ENCODE data around the gene ASRGL1.

ASRGL1 gene

DNA sequence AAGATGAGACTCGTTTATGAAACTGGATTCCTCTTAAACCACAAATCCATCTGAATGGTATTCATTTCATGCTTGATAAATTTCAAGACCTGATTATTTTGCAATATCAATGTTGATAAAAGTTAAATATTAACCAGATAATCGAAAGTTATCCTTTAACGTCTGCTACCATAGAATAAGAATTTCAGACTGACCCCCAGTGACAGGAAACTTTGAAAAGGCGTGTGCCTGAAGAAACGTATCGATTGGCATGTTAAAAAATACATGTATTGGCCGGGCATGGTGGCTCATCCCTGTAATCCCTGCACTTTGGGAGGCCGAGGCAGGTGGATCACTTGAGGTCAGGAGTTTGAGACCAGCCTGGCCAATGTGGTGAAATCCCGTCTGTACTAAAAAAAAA lies 95.4 kb downstream of the ASRGL1 start:
- DNase-seq (ENCODE audit: extremely low spot score) = no peak
- ChIA-PET POLR2A (no interaction called here), CTCF (interaction anchor here (1.8 kb wide), 1 partner anchor 8 kb away, joined by 9 read pairs; no protein-coding TSS in a partner anchor)
- TF ChIP-seq LEF1 (IDR thresholded peaks at IDR 0.05; ENCODE audit: borderline replicate concordance) = no peak
- no peak for TF ChIP-seq FOXK2 (IDR thresholded peaks at IDR 0.05)
- TF ChIP-seq FOXM1 (IDR thresholded peaks at IDR 0.05; ENCODE audit: borderline replicate concordance) = no peak
- no peak for TF ChIP-seq SP1 (IDR thresholded peaks at IDR 0.05)
- no peak for TF ChIP-seq ELF4 (IDR thresholded peaks at IDR 0.05)
- no peak for TF ChIP-seq NFRKB (IDR thresholded peaks at IDR 0.05)
- no peak for TF ChIP-seq ZNF384 (IDR thresholded peaks at IDR 0.05)
- no peak for TF ChIP-seq CTBP1 (IDR thresholded peaks at IDR 0.05; ENCODE audit: borderline replicate concordance)
- TF ChIP-seq L3MBTL2 (conservative IDR thresholded peaks at IDR 0.05) = no peak
- TF ChIP-seq HDGF (IDR thresholded peaks at IDR 0.05; ENCODE audit: borderline replicate concordance) = no peak
- TF ChIP-seq FOXA1 (IDR thresholded peaks at IDR 0.05) = no peak
- no peak for TF ChIP-seq ARNT (IDR thresholded peaks at IDR 0.05)
- TF ChIP-seq TARDBP (IDR thresholded peaks at IDR 0.05) = no peak
- no peak for TF ChIP-seq BHLHE40 (IDR thresholded peaks at IDR 0.05; ENCODE audit: borderline replicate concordance)
- TF ChIP-seq, protein P1, sequence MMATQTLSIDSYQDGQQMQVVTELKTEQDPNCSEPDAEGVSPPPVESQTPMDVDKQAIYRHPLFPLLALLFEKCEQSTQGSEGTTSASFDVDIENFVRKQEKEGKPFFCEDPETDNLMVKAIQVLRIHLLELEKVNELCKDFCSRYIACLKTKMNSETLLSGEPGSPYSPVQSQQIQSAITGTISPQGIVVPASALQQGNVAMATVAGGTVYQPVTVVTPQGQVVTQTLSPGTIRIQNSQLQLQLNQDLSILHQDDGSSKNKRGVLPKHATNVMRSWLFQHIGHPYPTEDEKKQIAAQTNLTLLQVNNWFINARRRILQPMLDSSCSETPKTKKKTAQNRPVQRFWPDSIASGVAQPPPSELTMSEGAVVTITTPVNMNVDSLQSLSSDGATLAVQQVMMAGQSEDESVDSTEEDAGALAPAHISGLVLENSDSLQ (IDR thresholded peaks at IDR 0.05) = no peak
- TF ChIP-seq SUZ12 (IDR thresholded peaks at IDR 0.05) = no peak

DNA sequence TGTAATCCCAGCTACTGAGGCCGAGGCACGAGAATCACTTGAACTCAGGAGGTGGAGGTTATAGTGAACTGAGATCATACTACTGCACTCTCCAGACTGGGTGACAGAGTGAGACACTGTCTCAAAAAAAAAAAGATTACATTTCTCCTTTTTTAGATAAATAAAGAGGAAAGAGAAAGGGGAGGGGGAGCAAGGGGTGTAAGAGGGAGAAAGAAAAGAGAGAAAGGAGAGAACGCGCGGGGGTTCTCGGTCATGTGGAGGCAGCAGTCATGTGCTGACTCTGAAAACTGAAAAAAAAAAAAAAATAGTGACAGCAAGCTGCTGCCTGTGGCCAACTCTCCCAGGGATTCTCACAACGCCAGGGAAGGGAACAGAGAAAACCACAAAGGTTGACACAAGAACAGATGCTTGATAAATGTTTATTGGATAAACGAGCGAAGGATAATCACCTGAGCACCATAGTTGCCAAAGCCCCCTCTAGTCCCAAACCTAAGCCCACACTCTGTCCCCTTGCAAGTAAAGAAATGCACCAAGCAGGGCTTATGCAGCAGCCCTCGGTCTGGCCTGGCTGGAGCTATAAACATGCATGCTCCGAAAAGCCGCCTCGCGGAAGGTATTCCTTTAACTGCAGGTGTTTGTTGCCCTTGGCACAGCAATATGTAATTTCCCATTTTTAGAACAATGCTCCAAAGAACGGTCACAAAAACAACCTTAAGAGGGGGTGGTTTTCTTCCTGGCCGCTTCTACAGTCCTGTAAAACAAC lies 96.1 kb downstream of the ASRGL1 start:
- DNase-seq (ENCODE audit: extremely low spot score) = no peak
- TF ChIP-seq ZNF384 (IDR thresholded peaks at IDR 0.05) (peak; percentile 63; the same call in 1 of the 2 replicates), SP1 (IDR thresholded peaks at IDR 0.05) (no peak)
- POLR2A ChIA-PET = no interaction called here
- CTCF ChIA-PET = interaction anchor here (1.8 kb wide), 1 partner anchor 9 kb away, joined by 9 read pairs; no protein-coding TSS in a partner anchor

DNA sequence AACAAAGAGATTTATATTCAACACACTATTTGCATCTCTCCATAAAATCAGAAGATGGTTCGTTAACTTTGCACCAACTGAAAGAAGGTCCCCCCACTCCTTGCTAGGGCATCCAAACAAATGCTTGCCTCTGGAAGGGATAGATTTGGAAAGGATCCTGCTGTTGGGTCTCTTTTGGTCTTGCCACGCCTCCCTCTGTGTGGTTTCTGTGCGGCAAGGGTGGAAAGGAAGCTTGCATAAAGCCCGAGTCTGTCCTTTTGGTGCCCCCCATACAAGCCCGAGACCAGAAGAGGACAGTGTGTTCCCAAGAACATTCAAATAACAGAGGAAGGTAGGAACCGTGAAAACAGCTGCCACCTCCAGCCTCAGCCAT lies 96.6 kb downstream of the ASRGL1 start:
- CTCF ChIA-PET = interaction anchor here (1.8 kb wide), 1 partner anchor 10 kb away, joined by 9 read pairs; no protein-coding TSS in a partner anchor
- no peak for TF ChIP-seq LEF1 (IDR thresholded peaks at IDR 0.05; ENCODE audit: borderline replicate concordance)
- TF ChIP-seq L3MBTL2 (conservative IDR thresholded peaks at IDR 0.05) = no peak
- no peak for TF ChIP-seq ARNT (IDR thresholded peaks at IDR 0.05)
- no peak for TF ChIP-seq ELF4 (IDR thresholded peaks at IDR 0.05)
- TF ChIP-seq HDGF (IDR thresholded peaks at IDR 0.05; ENCODE audit: borderline replicate concordance) = no peak
- no peak for TF ChIP-seq FOXK2 (IDR thresholded peaks at IDR 0.05)
- TF ChIP-seq FOXA1 (IDR thresholded peaks at IDR 0.05) = no peak
- POLR2A ChIA-PET = no interaction called here
- no peak for DNase-seq (ENCODE audit: extremely low spot score)

DNA sequence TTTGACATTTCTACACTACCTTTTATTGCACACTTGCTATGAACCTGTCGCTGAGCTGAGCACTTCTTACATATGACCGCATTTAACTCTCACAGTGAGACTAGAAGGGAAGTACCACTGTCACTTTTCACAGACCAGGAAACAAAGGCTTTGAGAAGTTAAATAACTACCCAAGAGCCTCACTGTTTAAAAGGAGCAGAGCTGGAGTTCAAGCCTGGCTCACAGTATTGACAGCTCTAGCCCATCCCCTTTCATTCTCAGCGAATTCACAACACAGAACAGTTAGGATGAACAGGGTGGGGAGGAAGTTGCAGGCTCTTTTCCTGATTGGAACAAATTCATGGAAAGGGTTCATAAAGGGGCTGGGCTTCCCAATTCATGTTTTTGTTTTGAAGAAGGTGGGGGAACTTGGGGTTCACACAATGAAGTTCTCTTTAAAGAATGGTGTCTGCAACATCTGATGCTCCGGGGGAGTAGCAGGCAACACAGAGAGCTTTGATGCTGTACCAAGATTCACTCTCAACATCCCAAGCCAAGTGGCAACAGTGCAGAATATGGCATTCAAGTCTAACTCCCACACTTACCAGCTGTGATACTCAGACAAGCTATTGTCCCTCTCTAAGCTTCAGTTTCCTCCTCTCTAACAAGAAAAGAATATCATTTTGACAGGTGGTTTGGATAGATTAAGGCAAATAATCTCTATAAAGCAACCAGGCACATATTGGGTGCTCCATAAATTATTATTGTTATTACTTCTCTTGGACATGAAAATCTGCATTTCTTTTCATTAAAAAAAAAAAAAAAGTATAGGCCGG lies 98.8 kb downstream of the ASRGL1 start:
- DNase-seq (ENCODE audit: extremely low spot score) = no peak
- POLR2A ChIA-PET = no interaction called here

DNA sequence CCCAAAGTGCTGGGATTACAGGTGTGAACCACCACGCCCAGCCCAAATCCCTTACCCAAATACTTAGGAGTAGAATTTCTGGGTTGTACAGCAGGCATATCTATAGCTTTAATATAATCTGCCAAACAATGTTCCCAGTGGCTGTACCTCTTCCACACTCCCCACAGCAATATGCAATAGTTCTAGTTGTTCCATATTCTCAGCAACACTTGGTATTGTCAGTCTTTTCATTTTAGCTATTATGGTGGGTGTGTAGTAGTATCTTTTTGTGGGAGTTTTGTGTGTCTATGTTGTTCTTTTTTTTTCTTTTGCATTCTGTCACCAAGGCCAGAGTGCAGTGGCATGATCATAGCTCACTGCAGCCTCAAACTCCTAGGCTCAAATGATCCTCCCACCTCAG lies 100.4 kb downstream of the ASRGL1 start:
- TF ChIP-seq CTBP1 (IDR thresholded peaks at IDR 0.05; ENCODE audit: borderline replicate concordance) (no peak), SP1 (IDR thresholded peaks at IDR 0.05) (no peak), L3MBTL2 (conservative IDR thresholded peaks at IDR 0.05) (no peak), LEF1 (IDR thresholded peaks at IDR 0.05; ENCODE audit: borderline replicate concordance) (no peak), HDGF (IDR thresholded peaks at IDR 0.05; ENCODE audit: borderline replicate concordance) (no peak), FOXM1 (IDR thresholded peaks at IDR 0.05; ENCODE audit: borderline replicate concordance) (no peak), FOXA1 (IDR thresholded peaks at IDR 0.05) (no peak), TARDBP (IDR thresholded peaks at IDR 0.05) (no peak), NFRKB (IDR thresholded peaks at IDR 0.05) (no peak), SUZ12 (IDR thresholded peaks at IDR 0.05) (no peak), FOXK2 (IDR thresholded peaks at IDR 0.05) (no peak), ARNT (IDR thresholded peaks at IDR 0.05) (no peak), ZNF384 (IDR thresholded peaks at IDR 0.05) (no peak), ELF4 (IDR thresholded peaks at IDR 0.05) (no peak), BHLHE40 (IDR thresholded peaks at IDR 0.05; ENCODE audit: borderline replicate concordance) (no peak)
- TF ChIP-seq, protein P1 (IDR thresholded peaks at IDR 0.05) = no peak
- CTCF ChIA-PET = interaction anchor here (1.6 to 2.8 kb wide), 2 partner anchors 13 to 105 kb away, joined by 5 to 19 read pairs; no protein-coding TSS in a partner anchor
- POLR2A ChIA-PET = no interaction called here
- no peak for DNase-seq (ENCODE audit: extremely low spot score)

More for the DNA sequence above, 98.8 kb downstream of the ASRGL1 start:
- no peak for TF ChIP-seq ARNT (IDR thresholded peaks at IDR 0.05)
- TF ChIP-seq CTBP1 (IDR thresholded peaks at IDR 0.05; ENCODE audit: borderline replicate concordance) = no peak
- no peak for TF ChIP-seq ELF4 (IDR thresholded peaks at IDR 0.05)
- no peak for TF ChIP-seq SP1 (IDR thresholded peaks at IDR 0.05)
- TF ChIP-seq LEF1 (IDR thresholded peaks at IDR 0.05; ENCODE audit: borderline replicate concordance) = no peak
- TF ChIP-seq FOXA1 (IDR thresholded peaks at IDR 0.05) = no peak
- TF ChIP-seq NFRKB (IDR thresholded peaks at IDR 0.05) = no peak
- TF ChIP-seq L3MBTL2 (conservative IDR thresholded peaks at IDR 0.05) = no peak
- no peak for TF ChIP-seq ZNF384 (IDR thresholded peaks at IDR 0.05)
- no peak for TF ChIP-seq FOXK2 (IDR thresholded peaks at IDR 0.05)
- TF ChIP-seq TARDBP (IDR thresholded peaks at IDR 0.05) = no peak
- no peak for TF ChIP-seq SUZ12 (IDR thresholded peaks at IDR 0.05)
- CTCF ChIA-PET = interaction anchor here (1.6 to 2.8 kb wide), 2 partner anchors 11 to 107 kb away, joined by 5 to 19 read pairs; no protein-coding TSS in a partner anchor

DNA sequence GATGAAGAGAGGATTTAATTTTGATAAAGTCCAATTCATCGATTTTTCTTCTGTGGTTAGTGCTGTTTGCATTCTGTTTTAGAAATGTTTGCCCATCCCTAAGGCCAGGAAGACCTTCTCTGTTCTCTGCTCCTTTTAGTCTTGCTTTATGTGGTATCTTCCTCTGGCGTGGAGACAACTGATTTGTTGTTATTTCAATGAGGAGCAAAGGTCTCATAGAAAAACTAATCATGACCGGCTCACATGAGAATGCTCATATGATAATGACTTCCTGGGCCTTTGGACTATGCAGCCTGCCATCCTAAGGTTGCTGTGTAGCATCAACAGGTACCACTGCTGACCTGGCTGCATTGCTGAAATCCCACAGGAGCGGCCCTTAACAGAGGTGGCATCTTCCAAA lies 101.4 kb downstream of the ASRGL1 start:
- ChIA-PET POLR2A (no interaction called here), CTCF (interaction anchor here (0.6 kb wide), 1 partner anchor 22 kb away, joined by 3 read pairs; no protein-coding TSS in a partner anchor)
- TF ChIP-seq FOXK2 (IDR thresholded peaks at IDR 0.05) (no peak), SP1 (IDR thresholded peaks at IDR 0.05) (no peak), ARNT (IDR thresholded peaks at IDR 0.05) (no peak), FOXA1 (IDR thresholded peaks at IDR 0.05) (no peak), BHLHE40 (IDR thresholded peaks at IDR 0.05; ENCODE audit: borderline replicate concordance) (no peak), ELF4 (IDR thresholded peaks at IDR 0.05) (no peak), LEF1 (IDR thresholded peaks at IDR 0.05; ENCODE audit: borderline replicate concordance) (no peak), L3MBTL2 (conservative IDR thresholded peaks at IDR 0.05) (no peak), FOXM1 (IDR thresholded peaks at IDR 0.05; ENCODE audit: borderline replicate concordance) (no peak)
- TF ChIP-seq, protein P1 (IDR thresholded peaks at IDR 0.05) = no peak
- no peak for DNase-seq (ENCODE audit: extremely low spot score)
